ENCODE measurements around the gene DMGDH.

GRCh38 chr5:78979909-78980308 is 89.6 kb downstream of the DMGDH start:
- TF ChIP-seq CTCF (IDR thresholded peaks at IDR 0.05): no peak
- no peak for TF ChIP-seq POLR2A (IDR thresholded peaks at IDR 0.05)
- TF ChIP-seq EP300 (IDR thresholded peaks at IDR 0.05): no peak
- no peak for TF ChIP-seq POLR2AphosphoS5 (IDR thresholded peaks at IDR 0.05)
